Measurements from ENCODE around the gene TTC24. TPM values are rescaled to one million over a fixed set of nuclear protein-coding genes. Genes with fewer than 3 reads are reported as not detected.

The TTC24 gene
- polyA plus RNA-seq, 1 donor from 2014 or later, result not detected

DNA sequence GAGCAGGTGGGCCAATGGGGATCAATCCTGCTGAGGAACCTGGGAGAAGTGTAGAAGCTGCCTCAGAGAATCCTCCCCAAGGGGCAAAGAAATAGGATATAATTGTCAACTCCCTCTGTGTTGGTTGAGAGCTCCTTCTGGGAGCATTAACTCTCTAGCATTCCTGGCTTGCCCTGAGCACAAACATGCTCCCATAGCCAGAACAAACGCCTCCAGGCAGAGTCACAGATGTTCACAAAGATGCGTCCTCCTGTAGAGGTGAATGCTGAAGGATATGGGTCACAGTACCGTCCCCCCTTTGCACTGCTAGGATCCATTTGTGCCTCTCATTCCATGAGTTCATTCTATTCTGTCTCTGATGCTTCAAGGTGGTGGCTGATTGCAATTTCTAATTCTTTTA is 52.8 kb downstream of the TTC24 start:
- Histone ChIP-seq H3K79me2 (replicated peaks; ENCODE audit: insufficient read depth, low read length) (no peaks in the 10 kb centered on the region), H3K27ac (ENCODE audit: low read length) (no peak overlapping the region), H3K4me2 (ENCODE audit: low read length) (no peak overlapping the region), H4K20me1 (ENCODE audit: insufficient read depth) (no peaks in the 10 kb centered on the region), H3K4me3 (ENCODE audit: low read length) (no peak overlapping the region), H3K9me3 (ENCODE audit: low read length) (no peaks in the 10 kb centered on the region), H3K36me3 (ENCODE audit: insufficient read depth, low read length) (no peaks in the 10 kb centered on the region), H3K9me2 (ENCODE audit: insufficient read depth, low read length) (no peaks in the 10 kb centered on the region), H2AFZ (ENCODE audit: low read depth, low read length) (no peak overlapping the region), H3F3A (ENCODE audit: insufficient read depth, low read length, poor library complexity, severe bottlenecking) (no peaks in the 10 kb centered on the region), H3K27me3 (ENCODE audit: insufficient read depth, low read depth, low read length) (peaks cover 3% of the 10 kb centered on the region), H3K9ac (ENCODE audit: low read length) (no peak overlapping the region)
- TF ChIP-seq CTCF (IDR thresholded peaks at IDR 0.05; ENCODE audit: poor library complexity, severe bottlenecking), result no peak

Other genes with a start within 250 kb of the TTC24 start
- gene CCT3, start 241.4 kb upstream of the TTC24 start, polyA plus RNA-seq, result 288 and 326 TPM in 2 replicates
- not detected in 2 replicates for gene TSACC, start 241.2 kb upstream of the TTC24 start, polyA plus RNA-seq
- gene RHBG, start 210.5 kb upstream of the TTC24 start, polyA plus RNA-seq, result not detected in 2 replicates
- 4.7 and 5.2 TPM in 2 replicates for gene MEF2D, start 78.9 kb upstream of the TTC24 start, polyA plus RNA-seq
- gene IQGAP3, start 7.2 kb upstream of the TTC24 start, polyA plus RNA-seq, result 0.32 TPM in 1 of 2 replicates, not detected in the other
- 95.7 and 111 TPM in 2 replicates for gene NAXE, start 12.1 kb downstream of the TTC24 start, polyA plus RNA-seq
- 1.3 and 3.9 TPM in 2 replicates for gene GPATCH4, start 21.8 kb downstream of the TTC24 start, polyA plus RNA-seq
- gene HAPLN2, start 39.7 kb downstream of the TTC24 start, polyA plus RNA-seq, result 22.9 and 24.6 TPM in 2 replicates
- gene BCAN, start 62.4 kb downstream of the TTC24 start, polyA plus RNA-seq, result 0.58 TPM in 1 of 2 replicates, not detected in the other
- gene NES, start 97.7 kb downstream of the TTC24 start, polyA plus RNA-seq, result 9.9 and 13.7 TPM in 2 replicates
- 3.4 and 7.7 TPM in 2 replicates for gene CRABP2, start 125.9 kb downstream of the TTC24 start, polyA plus RNA-seq
- gene METTL25B, start 148.7 kb downstream of the TTC24 start, polyA plus RNA-seq, result 11.9 and 13.1 TPM in 2 replicates
- gene ISG20L2, start 149.0 kb downstream of the TTC24 start, polyA plus RNA-seq, result 8.5 and 13.1 TPM in 2 replicates
- gene MRPL24, start 161.4 kb downstream of the TTC24 start, polyA plus RNA-seq, result 34.4 and 56.5 TPM in 2 replicates
- gene HDGF, start 172.0 kb downstream of the TTC24 start, polyA plus RNA-seq, result 138 and 146 TPM in 2 replicates
- 17.5 and 23.3 TPM in 2 replicates for gene PRCC, start 187.8 kb downstream of the TTC24 start, polyA plus RNA-seq
- not detected in 2 replicates for gene SH2D2A, start 237.1 kb downstream of the TTC24 start, polyA plus RNA-seq

Measured in neural cell (in vitro differentiated cells).